Endothelial cell (in vitro differentiated cells): ENCODE measurements around the gene ANTKMT. TPM values are rescaled to one million over a fixed set of nuclear protein-coding genes. Genes with fewer than 3 reads are reported as not detected.
A peak's percentile ranks its signal among the peaks of the same experiment; 100 is the strongest.
"Not testable (repeated sequence)": the region's sequence is repeated elsewhere in the genome, so short reads cannot be mapped to it uniquely, and the experiment has no call there.

ENCODE experiments used
- DNase-seq: peaks from one replicate; pipeline ENCODE4 v3.0.0; 2021; ENCODE audit warnings: low spot score
- H3K27ac Mint-ChIP-seq: one replicate; pipeline ENCODE4 v1.8.0; 2021; ENCODE audit warnings: mixed read lengths, inconsistent platforms; ENCODE audit not compliant: unreplicated experiment
- H3K27me3 Mint-ChIP-seq: one replicate; pipeline ENCODE4 v1.8.0; 2021; ENCODE audit warnings: mild to moderate bottlenecking, moderate library complexity, mixed read lengths, inconsistent platforms; ENCODE audit not compliant: unreplicated experiment
- H3K36me3 Mint-ChIP-seq: one replicate; pipeline ENCODE4 v1.8.0; 2021; ENCODE audit warnings: mild to moderate bottlenecking, low read depth, mixed read lengths, inconsistent platforms; ENCODE audit not compliant: unreplicated experiment
- H3K4me1 Mint-ChIP-seq: one replicate; pipeline ENCODE4 v1.8.0; 2021; ENCODE audit warnings: mild to moderate bottlenecking, mixed read lengths, inconsistent platforms; ENCODE audit not compliant: unreplicated experiment
- H3K4me3 Mint-ChIP-seq: one replicate; pipeline ENCODE4 v1.8.0; 2021; ENCODE audit warnings: mild to moderate bottlenecking, mixed read lengths, inconsistent platforms; ENCODE audit not compliant: unreplicated experiment
- H3K9me3 Mint-ChIP-seq: one replicate; pipeline ENCODE4 v1.8.0; 2021; ENCODE audit warnings: mixed read lengths, inconsistent platforms; ENCODE audit not compliant: unreplicated experiment
- CTCF ChIP-seq: fragments of 200-600 bp; sonication (generic); IDR thresholded peaks from one replicate; pipeline ENCODE4 v1.5.0; 2021; ENCODE audit warnings: antibody characterized with exemption; ENCODE audit not compliant: unreplicated experiment
- total RNA-seq: library from RNA; stranded (reverse); fragmentation: NEBNext Ultra II Directional; extraction: Animal tissue kit (Norgen Biotek cat#: 25700); gene quantifications from one replicate; pipeline ENCODE4 v1.2.1, GENCODE V29; 2021; ENCODE audit not compliant: unreplicated experiment

The ANTKMT gene
- total RNA-seq, 1 donor from 2014 or later: 11.1 TPM

DNA sequence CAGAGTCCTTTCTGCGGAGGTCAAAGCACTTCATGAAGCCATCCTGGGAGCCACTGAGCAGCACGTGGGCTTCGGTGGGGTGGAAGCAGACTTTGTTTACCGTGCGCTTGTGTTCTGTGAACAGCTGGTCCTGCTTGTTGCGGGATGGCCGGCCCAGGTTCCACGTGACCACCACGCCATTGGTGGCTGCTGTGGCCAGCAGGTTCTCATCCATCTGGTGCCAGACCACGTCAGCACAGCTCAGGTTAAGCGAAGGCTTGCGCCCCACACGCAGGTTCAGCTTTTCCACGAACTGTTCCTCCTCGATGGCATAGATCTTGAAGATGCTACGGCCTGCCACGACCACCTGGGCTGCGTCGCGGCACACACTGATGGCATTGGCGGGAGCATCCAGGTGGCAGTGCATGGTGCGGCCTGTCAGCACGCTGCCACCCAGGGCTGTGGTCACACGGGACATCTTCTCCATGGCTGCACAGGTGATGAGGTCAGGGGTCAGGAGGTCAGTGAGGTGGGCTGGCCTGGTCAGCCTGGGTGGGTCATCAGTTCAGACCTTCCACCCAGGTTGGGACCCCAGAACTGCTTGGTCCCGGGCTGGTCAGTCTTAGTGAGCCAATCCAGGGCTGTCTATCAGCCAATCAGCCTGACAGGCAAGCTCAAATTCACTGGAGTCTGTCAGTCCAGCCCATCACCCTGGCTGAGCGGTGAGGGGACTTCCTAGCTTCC lies 31.6 kb upstream of the ANTKMT start:
- Mint-ChIP-seq H3K4me1 (peaks cover 3% of the 10 kb centered on the region), H3K36me3 (no peaks in the 10 kb centered on the region), H3K27me3 (peaks cover 15% of the 10 kb centered on the region), H3K27ac (peak overlapping the region; percentile 80), H3K4me3 (peak overlapping the region; percentile 89), H3K9me3 (no peaks in the 10 kb centered on the region)
- TF ChIP-seq CTCF: no peak
- no peak for DNase-seq

DNA sequence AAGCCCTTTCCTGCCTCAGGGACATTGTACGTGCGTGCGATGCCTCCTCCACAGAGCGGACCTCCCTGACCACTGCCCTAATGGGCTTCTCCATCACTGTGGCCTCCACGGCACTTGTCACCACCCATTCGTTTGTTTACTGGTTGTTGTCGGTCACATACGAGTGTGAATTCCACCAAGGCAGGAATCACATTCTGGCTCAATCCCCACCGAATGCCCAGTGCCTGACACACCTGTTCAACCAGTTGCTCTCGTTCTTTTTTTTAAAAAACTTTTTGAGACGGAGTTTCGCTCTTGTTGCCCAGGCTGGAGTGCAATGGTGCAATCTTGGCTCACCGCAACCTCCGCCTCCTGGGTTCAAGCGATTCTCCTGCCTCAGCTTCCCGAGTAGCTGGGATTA lies 29.7 kb upstream of the ANTKMT start:
- H3K27ac Mint-ChIP-seq: peak overlapping the region; percentile 13
- H3K36me3 Mint-ChIP-seq, H3K4me1 Mint-ChIP-seq: not testable (repeated sequence)

DNA sequence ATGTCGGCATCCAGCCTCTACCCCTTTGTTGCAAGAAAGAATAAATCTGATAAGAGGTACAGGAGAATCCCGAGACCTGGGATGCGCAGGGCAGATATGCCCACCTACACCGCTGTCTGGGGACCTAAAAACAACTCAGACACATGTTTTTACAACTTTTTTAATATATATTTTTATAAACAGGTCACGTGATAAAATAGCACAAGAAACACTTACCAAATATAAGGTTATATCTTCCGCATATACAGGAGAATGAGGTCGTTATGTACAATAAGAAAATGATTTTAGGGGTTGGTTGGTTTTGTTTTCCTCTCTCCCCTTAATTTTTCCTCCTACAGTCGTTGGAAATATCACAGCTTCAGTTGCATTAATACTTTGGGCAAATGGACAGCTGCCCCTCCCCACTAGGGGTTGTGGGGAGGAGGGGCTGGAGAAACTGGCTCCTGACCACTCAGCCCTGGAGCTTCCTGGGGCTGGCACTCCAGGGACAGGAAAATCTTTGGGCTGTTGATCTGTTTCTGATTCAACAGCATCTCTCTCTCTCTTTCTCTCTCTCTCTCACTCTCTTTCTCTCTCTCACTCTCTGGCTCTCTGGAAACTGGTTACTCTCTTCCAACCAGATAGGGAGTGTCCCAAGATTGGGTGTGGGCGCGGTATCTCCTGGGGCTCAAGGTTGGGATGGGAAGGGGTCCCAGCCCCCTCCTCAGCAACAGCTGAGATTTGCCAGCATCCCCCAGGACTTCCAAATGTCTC lies 28.4 kb upstream of the ANTKMT start:
- TF ChIP-seq CTCF: no peak
- no peak overlapping the region for H3K4me3 Mint-ChIP-seq
- no peaks in the 10 kb centered on the region for H3K9me3 Mint-ChIP-seq
- no peak overlapping the region for H3K27ac Mint-ChIP-seq
- no peak for DNase-seq
- H3K36me3 Mint-ChIP-seq: no peaks in the 10 kb centered on the region
- H3K4me1 Mint-ChIP-seq: peaks cover 3% of the 10 kb centered on the region
- H3K27me3 Mint-ChIP-seq: peaks cover 27% of the 10 kb centered on the region

More for the DNA sequence above, 29.7 kb upstream of the ANTKMT start:
- H3K9me3 Mint-ChIP-seq, DNase-seq: not testable (repeated sequence)
- Mint-ChIP-seq H3K4me3 (peak overlapping the region; percentile 43), H3K27me3 (peaks cover 21% of the 10 kb centered on the region)

GRCh38 chr16:693364-693763 lies 27.6 kb upstream of the ANTKMT start:
- Mint-ChIP-seq H3K27ac (no peak overlapping the region), H3K36me3 (no peaks in the 10 kb centered on the region), H3K4me1 (peaks cover 3% of the 10 kb centered on the region), H3K4me3 (no peak overlapping the region), H3K27me3 (peaks cover 28% of the 10 kb centered on the region), H3K9me3 (no peaks in the 10 kb centered on the region)
- no peak for TF ChIP-seq CTCF
- DNase-seq: no peak

DNA sequence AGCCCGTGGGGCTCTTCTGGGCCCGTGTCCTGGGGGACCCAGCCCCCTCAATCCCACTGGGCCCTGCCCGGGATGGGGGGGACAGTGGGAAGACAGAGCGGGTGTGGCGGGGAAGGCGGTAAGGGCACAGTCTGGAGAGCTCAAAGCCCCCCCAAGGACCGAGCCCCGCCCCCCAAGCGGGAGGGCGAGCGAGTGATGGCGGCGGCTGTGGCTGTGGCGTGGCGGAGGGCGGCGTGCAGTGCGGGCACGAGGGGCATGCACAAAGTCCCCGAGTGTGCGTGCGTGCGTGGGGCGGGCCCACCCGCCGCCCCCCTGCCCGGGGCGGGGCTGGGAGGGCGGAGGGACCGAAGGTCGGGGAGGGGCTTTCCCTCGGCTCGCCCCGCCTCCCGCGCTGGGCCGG lies 27.2 kb upstream of the ANTKMT start:
- TF ChIP-seq CTCF: no peak
- Mint-ChIP-seq H3K27ac (no peak overlapping the region), H3K9me3 (no peaks in the 10 kb centered on the region), H3K4me3 (no peak overlapping the region), H3K36me3 (no peaks in the 10 kb centered on the region), H3K27me3 (peaks cover 27% of the 10 kb centered on the region), H3K4me1 (peaks cover 3% of the 10 kb centered on the region)
- DNase-seq: no peak
